SK-N-SH (cell line): ENCODE measurements around the gene ARHGAP23. TPM values are rescaled to one million over a fixed set of nuclear protein-coding genes. Genes with fewer than 3 reads are reported as not detected.

Source experiments
- CTCF ChIA-PET: fragments of 300-600, 350-600 bp; formaldehyde crosslinking; extraction: SDS; loops from one replicate; lab custom pipeline; 2021; lab: Yijun Ruan, JAX
- POLR2A ChIA-PET: fragments of 350-600 bp; sonication (Branson Sonifier 250); formaldehyde crosslinking; extraction: SDS; loops from one replicate; lab custom pipeline; 2020; ENCODE audit warnings: antibody characterized with exemption, inconsistent platforms; lab: Yijun Ruan, JAX
- DNase-seq: peaks from one replicate; pipeline ENCODE4 v3.0.0; 2012
- H2AFZ ChIP-seq: fragments of 200-600 bp; sonication (generic); 2 replicates; pipeline ENCODE4 v1.8.1; 2016; ENCODE audit warnings: antibody characterized with exemption, mild to moderate bottlenecking, low read depth
- H3F3A ChIP-seq: fragments of 200-600 bp; sonication (generic); replicated peaks from 2 replicates; pipeline ENCODE3; 2016; ENCODE audit warnings: antibody characterized with exemption, mild to moderate bottlenecking; ENCODE audit not compliant: insufficient read depth
- H3K27ac ChIP-seq, 2 experiments: fragments of 200-500 bp in 1 of 2; fragments of 200-600 bp in 1 of 2; sonication (Bioruptor generic) in 1 of 2; sonication (generic), shearing (Covaris generic) in 1 of 2; 2 replicates each; pipeline versions ENCODE4 v1.5.1 to v1.6.1; 2014 to 2016; ENCODE audit warnings: low read depth in 2 of 2, inconsistent platforms in 1 of 2, low read length in 1 of 2, mild to moderate bottlenecking in 1 of 2, mixed read lengths in 1 of 2
- H3K27me3 ChIP-seq: fragments of 200-600 bp; sonication (generic), shearing (Covaris generic); 2 replicates; pipeline ENCODE4 v1.6.1; 2016; ENCODE audit warnings: mixed run types; ENCODE audit not compliant: insufficient read depth
- H3K36me3 ChIP-seq, 2 experiments: fragments of 200-500 bp in 1 of 2; fragments of 200-600 bp in 1 of 2; sonication (Bioruptor generic) in 1 of 2; sonication (generic) in 1 of 2; replicated peaks in 1 of 2; 2 replicates each; pipeline versions ENCODE3 to v1.5.1; 2014 to 2016; ENCODE audit warnings: low read length in 1 of 2, mild to moderate bottlenecking in 1 of 2; ENCODE audit not compliant: insufficient read depth in 2 of 2, control insufficient read depth in 1 of 2
- H3K4me1 ChIP-seq, 2 experiments: fragments of 200-500 bp in 1 of 2; fragments of 200-600 bp in 1 of 2; sonication (Bioruptor generic) in 1 of 2; sonication (generic), shearing (Covaris generic) in 1 of 2; 2 replicates each; pipeline versions ENCODE4 v1.5.1 to v1.6.1; 2014 to 2016; ENCODE audit warnings: low read depth in 1 of 2, low read length in 1 of 2, mixed run types in 1 of 2; ENCODE audit not compliant: insufficient read depth in 2 of 2, control insufficient read depth in 1 of 2
- H3K4me2 ChIP-seq: fragments of 200-600 bp; sonication (generic), shearing (Covaris generic); 2 replicates; pipeline ENCODE4 v1.6.1; 2017; ENCODE audit warnings: mixed run types
- H3K4me3 ChIP-seq, 2 experiments: fragments of 200-500 bp in 1 of 2; fragments of 200-600 bp in 1 of 2; sonication (Bioruptor generic) in 1 of 2; sonication (generic), shearing (Covaris generic) in 1 of 2; 2 replicates each; pipeline versions ENCODE4 v1.5.1 to v1.8.1; 2014 to 2016; ENCODE audit warnings: low read depth in 2 of 2, inconsistent platforms in 1 of 2, low read length in 1 of 2, mild to moderate bottlenecking in 1 of 2, mixed read lengths in 1 of 2, moderate library complexity in 1 of 2
- H3K79me2 ChIP-seq: fragments of 200-600 bp; sonication (generic); 2 replicates; pipeline ENCODE4 v1.8.1; 2017; ENCODE audit warnings: mild to moderate bottlenecking; ENCODE audit not compliant: insufficient read depth
- H3K9ac ChIP-seq: fragments of 200-600 bp; sonication (generic); 2 replicates; pipeline ENCODE4 v1.6.1; 2017; ENCODE audit warnings: mixed run types
- H3K9me2 ChIP-seq: fragments of 200-600 bp; sonication (generic); 2 replicates; pipeline ENCODE4 v1.6.1; 2017; ENCODE audit warnings: mixed run types
- H3K9me3 ChIP-seq: fragments of 200-600 bp; sonication (generic); 2 replicates; pipeline ENCODE4 v1.6.1; 2017; ENCODE audit warnings: mixed run types, mild to moderate bottlenecking, moderate library complexity
- H4K20me1 ChIP-seq: fragments of 200-600 bp; sonication (generic); 2 replicates; pipeline ENCODE4 v1.6.1; 2017; ENCODE audit warnings: mild to moderate bottlenecking, mixed run types; ENCODE audit not compliant: insufficient read depth
- FOSL2 ChIP-seq: IDR thresholded peaks from 2 replicates; pipeline ENCODE4 v1.4.0; 2012; ENCODE audit warnings: low read depth, mild to moderate bottlenecking, moderate library complexity, borderline replicate concordance
- GABPA ChIP-seq: IDR thresholded peaks from 2 replicates; pipeline ENCODE4 v1.4.0; 2012; ENCODE audit warnings: low read depth, mild to moderate bottlenecking
- GATA2 ChIP-seq: sonication (generic); formaldehyde crosslinking; IDR thresholded peaks from 2 replicates; pipeline ENCODE4 v1.5.0; 2020; ENCODE audit warnings: mild to moderate bottlenecking, missing genetic modification reagents
- IRF3 ChIP-seq: fragments of 150-350 bp; IDR thresholded peaks from 2 replicates; pipeline ENCODE4 v1.6.1; 2016; ENCODE audit warnings: mild to moderate bottlenecking, low read depth, low read length
- MAX ChIP-seq: IDR thresholded peaks from 2 replicates; pipeline ENCODE4 v1.4.0; 2012; ENCODE audit warnings: low read depth
- MEF2A ChIP-seq: IDR thresholded peaks from 2 replicates; pipeline ENCODE4 v1.4.0; 2012; ENCODE audit warnings: low read depth, borderline replicate concordance
- MXI1 ChIP-seq: IDR thresholded peaks from 2 replicates; pipeline ENCODE4 v1.6.1; 2012; ENCODE audit warnings: mild to moderate bottlenecking, low read depth, low read length, improper control_type of control experiment
- NFIC ChIP-seq: IDR thresholded peaks from 2 replicates; pipeline ENCODE4 v1.4.0; 2012; ENCODE audit warnings: borderline replicate concordance
- NRF1 ChIP-seq: IDR thresholded peaks from 2 replicates; pipeline ENCODE4 v1.6.1; 2012; ENCODE audit warnings: low read depth, mild to moderate bottlenecking, low read length
- RAD21 ChIP-seq: IDR thresholded peaks from 2 replicates; pipeline ENCODE4 v1.6.1; 2012; ENCODE audit warnings: mild to moderate bottlenecking, low read length
- REST ChIP-seq: IDR thresholded peaks from 2 replicates; pipeline ENCODE4 v1.6.1; 2012; ENCODE audit warnings: mild to moderate bottlenecking, low read depth, low read length, moderate library complexity
- RFX5 ChIP-seq: IDR thresholded peaks from 2 replicates; pipeline ENCODE4 v1.6.1; 2012; ENCODE audit warnings: mild to moderate bottlenecking, improper control_type of control experiment, low read length
- RXRA ChIP-seq: IDR thresholded peaks from 2 replicates; pipeline ENCODE4 v1.4.0; 2012; ENCODE audit warnings: low read depth, mild to moderate bottlenecking, borderline replicate concordance
- SIN3A ChIP-seq: IDR thresholded peaks from 2 replicates; pipeline ENCODE4 v1.6.1; 2012; ENCODE audit warnings: low read depth, mild to moderate bottlenecking, low read length, moderate library complexity, borderline replicate concordance
- SMC3 ChIP-seq: IDR thresholded peaks from 2 replicates; pipeline ENCODE4 v1.6.1; 2012; ENCODE audit warnings: low read depth, low read length, improper control_type of control experiment
- USF2 ChIP-seq: fragments of 150-350 bp; IDR thresholded peaks from 2 replicates; pipeline ENCODE4 v1.6.1; 2017; ENCODE audit warnings: antibody characterized with exemption, low read length, low read depth, borderline replicate concordance
- YY1 ChIP-seq: IDR thresholded peaks from 2 replicates; pipeline ENCODE4 v1.4.0; 2012; ENCODE audit warnings: low read depth, mild to moderate bottlenecking
- WGBS: methylation state at CpG from one replicate; pipeline ENCODE4 v1.1.6; 2017; ENCODE audit warnings: low lambda C conversion rate; 5-methylcytosine and 5-hydroxymethylcytosine counted together
- polyA plus RNA-seq, 3 experiments: library from polyadenylated mRNA; depleted of rRNA; stranded (reverse); fragments of >200 nt; gene quantifications; 2 replicates each; pipeline ENCODE4 v1.2.3, GENCODE V29; 2012

Gene ARHGAP23
- polyA plus RNA-seq, 1 of the 3 experiments (the other 2 are of a cell fraction): 19.2 TPM

- peaks cover 0 to 47% of the 10 kb centered on the region in 2 experiments; a peak in 2 of 4 replicates for H3K4me1 ChIP-seq
Measured at GRCh38 chr17:38403491-38403890, 24.8 kb upstream of the ARHGAP23 start.

GRCh38 chr17:38404174-38404943 is 23.9 kb upstream of the ARHGAP23 start:
- DNase-seq: no peak
- TF ChIP-seq MXI1 (no peak), GABPA (no peak), IRF3 (no peak), USF2 (no peak), MAX (no peak), NRF1 (no peak), MEF2A (no peak), RXRA (no peak), RAD21 (no peak), YY1 (no peak), REST (no peak), SIN3A (no peak), SMC3 (no peak), FOSL2 (no peak)
- no peaks in the 10 kb centered on the region for H3F3A ChIP-seq
- H3K9ac ChIP-seq: no peak overlapping the region
- H3K79me2 ChIP-seq: no peaks in the 10 kb centered on the region
- ChIA-PET CTCF (interaction anchor here (1.0 to 5.1 kb wide), 4 partner anchors 10 to 56 kb away, joined by 4 to 41 read pairs (median 22); no protein-coding TSS in a partner anchor), POLR2A (no interaction called here)
- no peaks in the 10 kb centered on the region for H3K9me2 ChIP-seq
- peak overlapping the region in 1 of 2 experiments; percentile 25; a peak in 1 of 4 replicates for H3K27ac ChIP-seq
- no peaks in the 10 kb centered on the region for H3K27me3 ChIP-seq
- H3K4me3 ChIP-seq: no peak overlapping the region
- H3K36me3 ChIP-seq: peaks cover 6 to 23% of the 10 kb centered on the region in 2 experiments
- no peak overlapping the region for H3K4me2 ChIP-seq
- WGBS: 86% methylated on average over 15 of the region's 16 CpGs
- no peak overlapping the region for H2AFZ ChIP-seq
- no peaks in the 10 kb centered on the region for H4K20me1 ChIP-seq
- peaks cover 0 to 47% of the 10 kb centered on the region in 2 experiments; a peak in 2 of 4 replicates for H3K4me1 ChIP-seq
- no peaks in the 10 kb centered on the region for H3K9me3 ChIP-seq

More at GRCh38 chr17:38403491-38403890, 24.8 kb upstream of the ARHGAP23 start:
- ChIA-PET POLR2A (no interaction called here), CTCF (interaction anchor here (0.7 to 5.1 kb wide), 6 partner anchors 11 to 83 kb away, joined by 3 to 41 read pairs (median 4); no protein-coding TSS in a partner anchor)
- Histone ChIP-seq H3K4me2 (no peak overlapping the region), H3K9me3 (no peaks in the 10 kb centered on the region), H4K20me1 (no peaks in the 10 kb centered on the region), H3K27me3 (no peaks in the 10 kb centered on the region), H3K4me3 (no peak overlapping the region), H3K36me3 (peaks cover 6 to 25% of the 10 kb centered on the region in 2 experiments), H3F3A (no peaks in the 10 kb centered on the region), H3K27ac (peak overlapping the region in 1 of 2 experiments; percentile 0; a peak in 1 of 4 replicates), H2AFZ (no peak overlapping the region), H3K9ac (no peak overlapping the region), H3K9me2 (no peaks in the 10 kb centered on the region), H3K79me2 (no peaks in the 10 kb centered on the region)
- TF ChIP-seq MXI1: peak; percentile 20; the same call in 1 of the 2 replicates
- no peak for TF ChIP-seq NRF1
- no peak for TF ChIP-seq RFX5
- no peak for TF ChIP-seq NFIC
- TF ChIP-seq GATA2: peak; percentile 31; the same call in 1 of the 2 replicates
- WGBS: 61% methylated on average over 4 of the region's 4 CpGs
- peak; percentile 58 for DNase-seq
